Stimulated activated CD4-positive, alpha-beta T cell treated with anti-CD3 and anti-CD28 coated beads, Interleukin-1b, Interleukin-23, amount 100 ng/mL, for 1 hour (primary cell): ENCODE results near the gene FNDC3B.

Experiments used
- DNase-seq, 2 donors: peaks; one replicate each; pipeline ENCODE4 v3.0.0-alpha.2; 2020; ENCODE audit warnings: low read depth in 2 of 2

Gene FNDC3B

GRCh38 chr3:172167892-172168648 is 128.7 kb downstream of the FNDC3B start:
- no peak for DNase-seq

DNA sequence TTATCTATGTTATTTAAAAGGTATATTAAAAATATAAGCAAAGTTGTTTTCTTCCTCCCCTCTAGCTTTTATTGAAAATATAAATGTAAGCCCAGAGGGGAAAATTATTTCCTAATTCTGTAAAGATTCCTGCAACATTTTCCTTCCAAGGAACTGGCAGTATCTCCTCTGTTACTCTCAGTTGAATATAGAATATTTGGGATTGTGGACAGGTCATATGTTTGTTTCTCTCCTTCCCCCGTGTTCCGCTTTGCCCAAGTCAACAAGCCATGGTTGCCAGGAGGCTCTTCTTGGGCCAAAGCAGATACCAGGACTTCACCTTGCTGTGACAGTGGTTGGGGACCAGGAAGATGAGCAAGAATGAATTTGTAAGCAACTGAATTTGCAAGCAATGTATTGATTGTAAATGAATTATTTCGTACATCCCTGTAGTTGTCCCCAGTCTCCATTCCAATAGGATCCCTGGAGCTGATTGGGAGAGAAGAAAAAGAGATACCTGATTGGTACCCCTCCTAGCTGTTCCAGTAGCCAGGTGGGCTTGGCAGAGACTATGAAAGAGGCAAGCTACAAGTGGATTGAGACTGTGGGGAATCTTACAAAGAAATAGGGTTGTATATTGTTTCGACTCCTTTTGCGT is 130.8 kb downstream of the FNDC3B start:
- DNase-seq: no peak

- DNase-seq: no peak
Measured at GRCh38 chr3:172170841-172171240, 131.5 kb downstream of the FNDC3B start.

- DNase-seq: no peak
Measured at GRCh38 chr3:172171396-172172075, 132.2 kb downstream of the FNDC3B start.

- no peak for DNase-seq
Measured at GRCh38 chr3:172173316-172174254, 134.2 kb downstream of the FNDC3B start.

GRCh38 chr3:172174513-172175253 is 135.3 kb downstream of the FNDC3B start:
- no peak for DNase-seq

DNA sequence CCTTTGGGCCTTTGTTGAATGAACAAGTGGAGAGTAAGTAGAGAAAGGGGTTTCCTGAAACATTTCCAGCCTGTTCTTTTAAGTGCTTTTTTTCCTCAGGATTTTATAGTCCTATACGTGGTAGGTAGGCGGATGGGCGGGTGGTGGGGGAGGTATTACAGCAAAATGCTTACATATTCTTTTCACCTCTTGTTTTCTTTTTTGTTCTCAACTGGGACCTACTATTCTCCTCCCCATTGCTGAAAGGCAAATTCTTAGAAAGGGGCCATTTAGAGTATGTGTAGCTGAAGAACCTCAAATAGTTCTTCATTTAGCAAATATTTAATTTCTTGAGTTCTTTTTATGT is 135.8 kb downstream of the FNDC3B start:
- no peak for DNase-seq

- no peak for DNase-seq
Measured at GRCh38 chr3:172176061-172176770, 136.8 kb downstream of the FNDC3B start.

- DNase-seq: no peak
Measured at GRCh38 chr3:172177046-172177445, 137.7 kb downstream of the FNDC3B start.

- DNase-seq: no peak
Measured at GRCh38 chr3:172177803-172178316, 138.5 kb downstream of the FNDC3B start.

DNA sequence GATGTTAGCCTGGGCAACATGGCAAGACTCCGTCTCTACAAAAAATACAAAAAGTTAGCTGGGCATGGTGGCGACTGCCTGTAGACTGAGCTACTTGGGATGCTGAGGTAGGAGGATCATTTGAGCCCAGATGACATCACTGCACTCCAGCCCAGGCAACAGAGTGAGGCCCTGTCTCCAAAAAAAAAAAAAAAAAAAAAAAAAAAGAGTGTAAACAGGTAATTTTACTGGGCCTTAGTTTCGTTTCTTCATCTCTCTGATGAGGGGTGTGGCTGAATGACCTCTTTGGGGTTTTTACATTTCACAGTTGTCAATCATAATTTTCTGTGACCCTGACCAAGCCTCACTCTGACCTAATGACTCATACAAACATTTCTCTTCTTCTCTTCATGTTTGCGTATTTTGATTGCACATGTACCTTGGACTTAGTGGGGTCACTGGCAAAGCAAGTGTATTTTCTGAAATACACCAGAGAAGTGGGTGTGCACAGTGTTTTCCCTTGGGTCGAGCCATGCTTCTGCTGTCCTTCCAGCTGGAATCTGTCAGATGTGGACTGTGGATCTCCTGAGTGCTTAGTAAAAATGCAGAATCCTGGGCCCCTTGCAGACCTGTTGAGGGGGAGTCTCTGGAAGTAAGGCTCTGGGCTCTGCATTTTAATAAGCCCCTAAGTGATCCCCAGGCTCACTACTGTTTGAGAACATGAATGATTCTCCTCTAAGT is 140.5 kb downstream of the FNDC3B start:
- no peak for DNase-seq

DNA sequence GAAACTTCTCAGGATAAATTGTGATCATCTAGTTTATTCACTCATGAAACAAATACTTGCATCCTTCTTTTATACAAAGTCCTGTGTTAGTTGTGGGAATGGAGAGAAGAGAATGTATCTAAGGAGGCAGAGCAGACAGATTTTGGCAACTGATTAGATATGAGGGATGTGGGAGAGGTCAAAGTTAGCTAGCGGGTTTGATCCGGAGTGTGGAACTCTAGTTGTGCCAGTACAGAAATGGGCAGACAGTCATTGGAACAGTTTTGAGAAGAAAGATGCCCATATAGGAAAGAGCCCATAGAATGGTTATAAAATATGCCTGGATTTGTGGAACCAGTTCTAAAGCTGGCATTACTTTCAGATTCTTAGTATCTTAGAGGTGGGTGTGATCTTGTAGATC is 141.1 kb downstream of the FNDC3B start:
- DNase-seq: no peak

- no peak for DNase-seq
Measured at GRCh38 chr3:172181932-172182586, 142.7 kb downstream of the FNDC3B start.

- no peak for DNase-seq
Measured at GRCh38 chr3:172182797-172183196, 143.4 kb downstream of the FNDC3B start.

DNA sequence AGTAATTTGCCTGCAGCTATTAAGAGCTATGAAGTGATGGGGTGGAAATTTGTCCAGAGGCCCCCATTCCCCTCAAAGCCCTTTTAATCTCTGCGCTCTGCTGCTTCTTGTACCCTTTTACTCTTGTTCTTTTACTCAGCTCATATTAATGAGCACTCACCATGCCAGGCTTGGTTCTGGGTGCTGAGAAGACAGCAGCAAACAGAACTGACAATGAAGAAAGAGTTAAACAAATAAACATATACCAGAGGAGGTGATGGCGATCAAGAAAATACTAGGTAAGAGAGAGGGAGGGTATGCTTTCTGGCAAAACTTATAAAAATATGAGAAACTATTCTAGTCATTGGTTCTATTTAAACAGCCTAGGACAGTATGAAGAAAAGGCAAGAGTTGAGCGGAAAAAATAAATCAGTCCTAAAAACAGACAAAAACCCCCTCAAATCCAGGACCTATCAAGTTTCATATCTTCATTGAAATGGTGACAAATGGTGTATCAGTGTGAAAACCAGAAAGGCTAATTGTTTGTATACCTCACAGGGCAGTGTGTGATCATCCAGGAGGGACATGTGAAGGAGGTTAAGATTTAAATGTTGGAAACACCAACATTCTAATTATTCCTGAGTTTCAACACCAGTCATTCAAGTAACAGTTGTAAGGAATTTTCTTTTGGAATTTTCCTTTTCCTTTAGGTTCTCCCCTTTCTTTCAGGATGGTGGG is 144.9 kb downstream of the FNDC3B start:
- no peak for DNase-seq

- DNase-seq: no peak
Measured at GRCh38 chr3:172185907-172186306, 146.5 kb downstream of the FNDC3B start.

GRCh38 chr3:172186607-172187006 is 147.2 kb downstream of the FNDC3B start:
- no peak for DNase-seq

GRCh38 chr3:172187511-172187910 is 148.1 kb downstream of the FNDC3B start:
- no peak for DNase-seq
